ENCODE results near the gene USE1. TPM values are rescaled to one million over a fixed set of nuclear protein-coding genes. Genes with fewer than 3 reads are reported as not detected.
A peak's percentile ranks its signal among the peaks of the same experiment; 100 is the strongest.

The USE1 gene
- total RNA-seq, 1 donor from 2014 or later, result 31.3 TPM

GRCh38 chr19:17245535-17245984 is 30.4 kb downstream of the USE1 start, which contains the start of gene NR2F6:
Gene NR2F6 (minus strand): TSS chr19:17245919. CDS start chr19:17245220, 699 bp downstream.
- H3K4me3 Mint-ChIP-seq, result peak within 1 kb of the TSS; percentile 90
- H3K27ac Mint-ChIP-seq, result peak within 1 kb of the TSS; percentile 89
- H3K9me3 Mint-ChIP-seq, result no peaks in the 10 kb centered on the region

GRCh38 chr19:17246681-17247425 is 31.7 kb downstream of the USE1 start:
- DNase-seq, result no peak
- Mint-ChIP-seq H3K27ac (no peak overlapping the region), H3K4me3 (peak overlapping the region; percentile 90), H3K27me3 (peaks cover 16% of the 10 kb centered on the region), H3K4me1 (peaks cover 7% of the 10 kb centered on the region), H3K9me3 (no peaks in the 10 kb centered on the region), H3K36me3 (ENCODE audit: low read depth) (no peaks in the 10 kb centered on the region)
- intact Hi-C loops (cut with micrococcal nuclease), result no loop called here

More at GRCh38 chr19:17245535-17245984, 30.4 kb downstream of the USE1 start, which contains the start of gene NR2F6:
- Mint-ChIP-seq H3K36me3 (ENCODE audit: low read depth) (no peaks in the 10 kb centered on the region), H3K27me3 (peaks cover 16% of the 10 kb centered on the region), H3K4me1 (peaks cover 7% of the 10 kb centered on the region)
- intact Hi-C loops (cut with micrococcal nuclease), result no loop called here
- DNase-seq, result no peak

GRCh38 chr19:17248011-17248776 is 33.0 kb downstream of the USE1 start:
- H3K27me3 Mint-ChIP-seq, result peaks cover 16% of the 10 kb centered on the region

GRCh38 chr19:17249887-17250548 is 34.9 kb downstream of the USE1 start:
- H3K27me3 Mint-ChIP-seq, result peaks cover 8% of the 10 kb centered on the region
- no peaks in the 10 kb centered on the region for H3K9me3 Mint-ChIP-seq
- no peak overlapping the region for H3K27ac Mint-ChIP-seq
- intact Hi-C loops (cut with micrococcal nuclease), result no loop called here
- peaks cover 7% of the 10 kb centered on the region for H3K4me1 Mint-ChIP-seq
- H3K36me3 Mint-ChIP-seq (ENCODE audit: low read depth), result no peaks in the 10 kb centered on the region
- no peak for DNase-seq
- H3K4me3 Mint-ChIP-seq, result no peak overlapping the region

More at GRCh38 chr19:17248011-17248776, 33.0 kb downstream of the USE1 start:
- Mint-ChIP-seq H3K4me3 (no peak overlapping the region), H3K4me1 (peaks cover 7% of the 10 kb centered on the region), H3K36me3 (ENCODE audit: low read depth) (no peaks in the 10 kb centered on the region), H3K27ac (no peak overlapping the region), H3K9me3 (no peaks in the 10 kb centered on the region)
- intact Hi-C loops (cut with micrococcal nuclease), result no loop called here
- DNase-seq, result no peak

- Mint-ChIP-seq H3K9me3 (no peaks in the 10 kb centered on the region), H3K27ac (no peak overlapping the region), H3K27me3 (no peaks in the 10 kb centered on the region), H3K4me3 (no peak overlapping the region), H3K4me1 (no peaks in the 10 kb centered on the region), H3K36me3 (ENCODE audit: low read depth) (no peaks in the 10 kb centered on the region)
- intact Hi-C loops (cut with micrococcal nuclease), result no loop called here
- no peak for DNase-seq
Measured at GRCh38 chr19:17254636-17255035, 39.5 kb downstream of the USE1 start.

GRCh38 chr19:17255150-17255621 is 40.0 kb downstream of the USE1 start:
- no peaks in the 10 kb centered on the region for H3K27me3 Mint-ChIP-seq
- H3K9me3 Mint-ChIP-seq, result no peaks in the 10 kb centered on the region
- intact Hi-C loops (cut with micrococcal nuclease), result no loop called here
- no peaks in the 10 kb centered on the region for H3K36me3 Mint-ChIP-seq (ENCODE audit: low read depth)
- no peaks in the 10 kb centered on the region for H3K4me1 Mint-ChIP-seq
- no peak for DNase-seq
- no peak overlapping the region for H3K27ac Mint-ChIP-seq
- no peak overlapping the region for H3K4me3 Mint-ChIP-seq

- peaks cover 3% of the 10 kb centered on the region for H3K4me1 Mint-ChIP-seq
- intact Hi-C loops (cut with micrococcal nuclease), result no loop called here
- no peak for DNase-seq
- no peaks in the 10 kb centered on the region for H3K36me3 Mint-ChIP-seq (ENCODE audit: low read depth)
- H3K9me3 Mint-ChIP-seq, result no peaks in the 10 kb centered on the region
- H3K27ac Mint-ChIP-seq, result no peak overlapping the region
- no peak overlapping the region for H3K4me3 Mint-ChIP-seq
- peaks cover 2% of the 10 kb centered on the region for H3K27me3 Mint-ChIP-seq
Measured at GRCh38 chr19:17256130-17256529, 41.0 kb downstream of the USE1 start.

- Mint-ChIP-seq H3K27ac (no peak overlapping the region), H3K27me3 (peaks cover 2% of the 10 kb centered on the region), H3K4me1 (peaks cover 3% of the 10 kb centered on the region), H3K9me3 (no peaks in the 10 kb centered on the region), H3K36me3 (ENCODE audit: low read depth) (no peaks in the 10 kb centered on the region), H3K4me3 (no peak overlapping the region)
- DNase-seq, result peak; percentile 53
- intact Hi-C loops (cut with micrococcal nuclease), result no loop called here
Measured at GRCh38 chr19:17259118-17259780, 44.1 kb downstream of the USE1 start.

- Mint-ChIP-seq H3K9me3 (no peaks in the 10 kb centered on the region), H3K27me3 (peaks cover 2% of the 10 kb centered on the region), H3K4me3 (no peak overlapping the region), H3K27ac (no peak overlapping the region), H3K36me3 (ENCODE audit: low read depth) (no peaks in the 10 kb centered on the region), H3K4me1 (peaks cover 8% of the 10 kb centered on the region)
- intact Hi-C loops (cut with micrococcal nuclease), result no loop called here
- DNase-seq, result no peak
Measured at GRCh38 chr19:17259934-17260333, 44.8 kb downstream of the USE1 start.

GRCh38 chr19:17260842-17261325 is 45.7 kb downstream of the USE1 start:
- no peak overlapping the region for H3K27ac Mint-ChIP-seq
- no peaks in the 10 kb centered on the region for H3K36me3 Mint-ChIP-seq (ENCODE audit: low read depth)
- intact Hi-C loops (cut with micrococcal nuclease), result loop anchor here (1.0 kb wide), 1 partner anchor 21 kb away; no protein-coding TSS in a partner anchor
- DNase-seq, result peak; percentile 96
- H3K4me1 Mint-ChIP-seq, result peaks cover 8% of the 10 kb centered on the region
- no peak overlapping the region for H3K4me3 Mint-ChIP-seq
- no peaks in the 10 kb centered on the region for H3K9me3 Mint-ChIP-seq
- H3K27me3 Mint-ChIP-seq, result peaks cover 2% of the 10 kb centered on the region

- H3K36me3 Mint-ChIP-seq (ENCODE audit: low read depth), result peaks cover 2% of the 10 kb centered on the region
- no peaks in the 10 kb centered on the region for H3K9me3 Mint-ChIP-seq
- no peak overlapping the region for H3K4me3 Mint-ChIP-seq
- peaks cover 14% of the 10 kb centered on the region for H3K4me1 Mint-ChIP-seq
- H3K27ac Mint-ChIP-seq, result no peak overlapping the region
- intact Hi-C loops (cut with micrococcal nuclease), result no loop called here
- DNase-seq, result no peak
- H3K27me3 Mint-ChIP-seq, result peaks cover 2% of the 10 kb centered on the region
Measured at GRCh38 chr19:17262557-17262956, 47.4 kb downstream of the USE1 start.

GRCh38 chr19:17263712-17264640 is 48.8 kb downstream of the USE1 start:
- Mint-ChIP-seq H3K4me1 (peaks cover 16% of the 10 kb centered on the region), H3K27me3 (peaks cover 2% of the 10 kb centered on the region), H3K27ac (no peak overlapping the region), H3K36me3 (ENCODE audit: low read depth) (peaks cover 5% of the 10 kb centered on the region), H3K4me3 (no peak overlapping the region), H3K9me3 (no peaks in the 10 kb centered on the region)
- DNase-seq, result no peak
- intact Hi-C loops (cut with micrococcal nuclease), result no loop called here

All from activated CD4-positive, alpha-beta T cell treated with anti-CD3 and anti-CD28 coated beads, Interleukin-2, amount 10 ng/mL, durations not matched to agents 24 days and 14 days (primary cell).